Umbilical cord (tissue), 2 donors: ENCODE results near the gene CSTPP1. TPM values are rescaled to one million over a fixed set of nuclear protein-coding genes. Genes with fewer than 3 reads are reported as not detected.

ENCODE experiments used
- DNase-seq: peaks from one replicate; pipeline ENCODE4 v3.0.0-alpha.2; 2015; ENCODE audit warnings: low spot score
- total RNA-seq: library from RNA; depleted of rRNA; stranded (reverse); fragments of >200 nt; gene quantifications from one replicate; pipeline ENCODE4 v1.2.3, GENCODE V29; 2014; ENCODE audit warnings: low replicate concordance; ENCODE audit not compliant: insufficient read depth

CSTPP1 gene
- total RNA-seq, result 51.8 TPM

GRCh38 chr11:46936138-46937110, at the start of gene CSTPP1:
CSTPP1 (plus strand) TSS chr11:46936761; CDS start chr11:46936806, 45 bp downstream.
- peak; percentile 95 for DNase-seq

GRCh38 chr11:46888636-46889035, 47.9 kb upstream of the CSTPP1 start:
- no peak for DNase-seq

- DNase-seq, result no peak
Observed at GRCh38 chr11:46889251-46889650, 47.3 kb upstream of the CSTPP1 start.

GRCh38 chr11:46889689-46890475, 46.7 kb upstream of the CSTPP1 start:
- DNase-seq, result peak; percentile 76

GRCh38 chr11:46890665-46891064, 45.9 kb upstream of the CSTPP1 start:
- peak; percentile 16 for DNase-seq

GRCh38 chr11:46892109-46892508, 44.5 kb upstream of the CSTPP1 start:
- no peak for DNase-seq

- DNase-seq, result no peak
Observed at GRCh38 chr11:46892838-46893237, 43.7 kb upstream of the CSTPP1 start.

- no peak for DNase-seq
Observed at GRCh38 chr11:46894506-46894905, 42.1 kb upstream of the CSTPP1 start.

- no peak for DNase-seq
Observed at GRCh38 chr11:46894961-46895360, 41.6 kb upstream of the CSTPP1 start.

GRCh38 chr11:46895821-46896220, 40.7 kb upstream of the CSTPP1 start:
- DNase-seq, result no peak

GRCh38 chr11:46896719-46897406, 39.7 kb upstream of the CSTPP1 start:
- DNase-seq, result peak; percentile 40

- DNase-seq, result no peak
Observed at GRCh38 chr11:46898396-46899095, 38.0 kb upstream of the CSTPP1 start.

- no peak for DNase-seq
Observed at GRCh38 chr11:46899501-46900025, 37.0 kb upstream of the CSTPP1 start.

GRCh38 chr11:46900091-46900746, 36.3 kb upstream of the CSTPP1 start:
- DNase-seq, result no peak

- DNase-seq, result no peak
Observed at GRCh38 chr11:46901156-46901555, 35.4 kb upstream of the CSTPP1 start.

GRCh38 chr11:46902694-46903093, 33.9 kb upstream of the CSTPP1 start:
- no peak for DNase-seq

GRCh38 chr11:46903846-46904245, 32.7 kb upstream of the CSTPP1 start:
- DNase-seq, result no peak

- DNase-seq, result no peak
Observed at GRCh38 chr11:46905806-46906205, 30.8 kb upstream of the CSTPP1 start.

- DNase-seq, result peak; percentile 58
Observed at GRCh38 chr11:46906609-46907041, 29.9 kb upstream of the CSTPP1 start.

- DNase-seq, result no peak
Observed at GRCh38 chr11:46907606-46908005, 29.0 kb upstream of the CSTPP1 start.
